ENCODE data around the gene USP6NL.
A peak's percentile ranks its signal among the peaks of the same experiment; 100 is the strongest.

Gene USP6NL

DNA sequence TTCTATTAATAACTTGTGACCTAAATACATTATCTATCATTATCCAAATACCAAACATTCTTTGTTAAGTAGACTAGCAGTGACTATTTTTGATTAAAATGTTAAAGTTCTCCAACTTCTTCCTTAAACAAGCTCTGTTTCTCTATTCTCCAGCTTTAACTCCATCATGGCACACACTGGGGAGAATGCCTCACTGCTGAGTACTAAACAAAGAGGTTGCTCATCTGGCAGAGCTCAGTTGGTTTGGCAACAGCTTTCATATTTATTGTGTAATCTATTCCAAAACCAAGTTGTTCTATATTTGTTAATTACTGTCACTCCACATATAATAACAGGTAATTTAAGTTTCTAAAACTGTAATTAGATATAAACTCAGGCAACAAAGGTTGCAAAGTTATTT, 89.6 kb downstream of the USP6NL start:
- Histone ChIP-seq H3K4me1 (no peaks in the 10 kb centered on the region), H3K36me3 (no peaks in the 10 kb centered on the region), H3K4me3 (ENCODE audit: low read depth, low read length) (no peak overlapping the region), H3K27me3 (no peaks in the 10 kb centered on the region), H3K9me3 (no peaks in the 10 kb centered on the region)
- TF ChIP-seq, protein P1, sequence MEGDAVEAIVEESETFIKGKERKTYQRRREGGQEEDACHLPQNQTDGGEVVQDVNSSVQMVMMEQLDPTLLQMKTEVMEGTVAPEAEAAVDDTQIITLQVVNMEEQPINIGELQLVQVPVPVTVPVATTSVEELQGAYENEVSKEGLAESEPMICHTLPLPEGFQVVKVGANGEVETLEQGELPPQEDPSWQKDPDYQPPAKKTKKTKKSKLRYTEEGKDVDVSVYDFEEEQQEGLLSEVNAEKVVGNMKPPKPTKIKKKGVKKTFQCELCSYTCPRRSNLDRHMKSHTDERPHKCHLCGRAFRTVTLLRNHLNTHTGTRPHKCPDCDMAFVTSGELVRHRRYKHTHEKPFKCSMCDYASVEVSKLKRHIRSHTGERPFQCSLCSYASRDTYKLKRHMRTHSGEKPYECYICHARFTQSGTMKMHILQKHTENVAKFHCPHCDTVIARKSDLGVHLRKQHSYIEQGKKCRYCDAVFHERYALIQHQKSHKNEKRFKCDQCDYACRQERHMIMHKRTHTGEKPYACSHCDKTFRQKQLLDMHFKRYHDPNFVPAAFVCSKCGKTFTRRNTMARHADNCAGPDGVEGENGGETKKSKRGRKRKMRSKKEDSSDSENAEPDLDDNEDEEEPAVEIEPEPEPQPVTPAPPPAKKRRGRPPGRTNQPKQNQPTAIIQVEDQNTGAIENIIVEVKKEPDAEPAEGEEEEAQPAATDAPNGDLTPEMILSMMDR (IDR thresholded peaks at IDR 0.05; ENCODE audit: low read depth, low read length) = no peak
- DNase-seq = no peak

DNA sequence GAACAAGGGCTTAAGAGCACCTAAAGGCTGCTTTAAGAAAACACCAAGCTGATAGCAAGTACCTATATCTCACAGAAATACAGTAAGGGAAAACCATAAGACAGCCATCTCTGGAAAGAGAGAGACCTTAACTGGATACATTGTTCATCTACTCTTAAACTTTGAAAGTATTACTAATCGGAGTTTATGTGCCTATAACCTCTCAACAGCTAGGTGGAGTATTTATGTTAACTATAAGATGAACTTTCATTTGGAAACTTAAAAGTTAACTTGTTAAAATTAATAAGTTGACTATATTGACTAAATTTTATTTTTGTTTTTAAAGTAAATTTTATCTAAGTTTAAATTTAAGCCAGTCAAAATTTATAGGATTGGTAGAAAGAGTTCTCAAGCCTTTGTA, 90.6 kb downstream of the USP6NL start:
- Histone ChIP-seq H3K4me1 (no peaks in the 10 kb centered on the region), H3K9me3 (no peaks in the 10 kb centered on the region), H3K36me3 (no peaks in the 10 kb centered on the region), H3K27me3 (no peaks in the 10 kb centered on the region), H3K4me3 (ENCODE audit: low read depth, low read length) (no peak overlapping the region)
- TF ChIP-seq, protein P1 (IDR thresholded peaks at IDR 0.05; ENCODE audit: low read depth, low read length) = no peak
- no peak for DNase-seq

DNA sequence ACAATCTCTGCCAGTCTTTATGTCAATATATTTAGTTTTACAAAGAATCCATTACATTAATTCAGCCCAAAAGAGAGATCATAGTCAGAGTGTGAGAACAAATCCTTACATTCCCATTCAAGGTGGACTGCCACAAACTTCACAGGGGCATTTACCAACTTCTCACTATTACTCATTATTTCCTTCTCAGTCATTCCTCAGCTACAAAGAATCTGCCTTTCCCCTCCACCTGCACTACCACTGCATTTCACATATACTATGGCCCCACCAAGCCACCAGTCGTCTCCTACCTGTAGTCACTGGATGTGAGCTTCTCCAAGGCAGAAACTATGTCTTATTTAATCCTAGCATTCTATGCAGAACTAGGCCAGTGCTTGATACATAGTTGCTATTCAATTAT, 94.3 kb downstream of the USP6NL start:
- no peaks in the 10 kb centered on the region for H3K4me1 ChIP-seq
- H3K27me3 ChIP-seq = no peaks in the 10 kb centered on the region
- TF ChIP-seq, protein P1 (IDR thresholded peaks at IDR 0.05; ENCODE audit: low read depth, low read length) = no peak
- no peak overlapping the region for H3K4me3 ChIP-seq (ENCODE audit: low read depth, low read length)
- no peak for DNase-seq
- no peaks in the 10 kb centered on the region for H3K9me3 ChIP-seq
- H3K36me3 ChIP-seq = no peaks in the 10 kb centered on the region

DNA sequence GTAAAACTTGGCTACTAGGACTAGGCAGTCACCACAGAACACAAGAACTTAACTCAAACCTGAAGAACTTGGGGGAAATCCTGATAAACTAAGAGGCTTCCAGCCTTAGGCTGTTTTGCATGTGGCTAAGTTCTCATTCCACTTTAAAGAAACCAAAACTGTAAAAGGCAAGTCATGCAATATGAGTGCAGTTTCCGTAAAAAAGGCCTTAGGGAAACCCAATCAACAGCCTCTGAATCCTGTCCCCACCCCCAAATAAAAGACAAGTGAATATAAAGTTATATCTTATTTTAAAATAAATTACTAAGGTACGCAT, 95.1 kb downstream of the USP6NL start:
- TF ChIP-seq, protein P1 (IDR thresholded peaks at IDR 0.05; ENCODE audit: low read depth, low read length) = no peak
- Histone ChIP-seq H3K4me3 (ENCODE audit: low read depth, low read length) (no peak overlapping the region), H3K36me3 (no peaks in the 10 kb centered on the region), H3K27me3 (no peaks in the 10 kb centered on the region), H3K9me3 (no peaks in the 10 kb centered on the region), H3K4me1 (no peaks in the 10 kb centered on the region)
- DNase-seq = no peak

DNA sequence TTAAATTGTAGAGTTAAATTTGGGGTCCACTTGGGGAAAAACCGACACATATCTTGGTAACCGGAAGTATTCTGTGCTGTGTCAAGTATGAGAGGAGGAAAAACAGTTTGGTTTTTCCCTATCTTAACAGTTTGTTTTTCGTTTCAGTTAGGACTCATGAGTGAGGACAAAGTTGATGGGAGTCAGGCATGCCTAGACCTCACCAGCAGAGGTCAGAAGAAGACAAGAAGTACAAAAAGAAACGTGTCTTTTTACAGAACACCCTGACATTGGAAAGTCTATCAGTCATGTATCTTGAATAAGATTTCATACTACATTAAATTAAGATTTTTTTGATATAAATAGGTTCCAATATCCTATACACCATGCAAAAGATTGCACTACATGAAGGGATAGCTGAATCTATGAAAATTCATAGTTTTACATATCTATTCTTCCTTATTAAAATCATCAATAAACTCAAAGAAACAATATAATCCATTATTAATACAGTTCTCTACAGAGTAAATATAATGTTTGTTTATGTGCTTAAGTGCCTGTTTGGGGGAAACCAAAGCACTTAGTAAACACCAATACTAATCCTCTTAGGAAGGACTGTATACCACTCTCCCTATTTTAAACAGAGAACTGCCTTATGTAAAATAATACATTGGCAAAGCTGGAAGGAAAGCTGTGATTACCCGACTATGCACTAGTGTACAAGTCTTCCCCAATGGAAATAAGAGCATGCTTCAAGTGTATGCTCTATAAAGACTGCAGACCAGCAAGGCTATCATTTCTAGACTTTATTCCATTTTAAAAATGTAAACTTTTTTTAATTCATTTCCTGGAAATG, 95.6 kb downstream of the USP6NL start:
- H3K4me1 ChIP-seq = no peaks in the 10 kb centered on the region
- no peaks in the 10 kb centered on the region for H3K9me3 ChIP-seq
- TF ChIP-seq, protein P1 (IDR thresholded peaks at IDR 0.05; ENCODE audit: low read depth, low read length) = peak; percentile 82
- no peaks in the 10 kb centered on the region for H3K36me3 ChIP-seq
- DNase-seq = peak; percentile 15
- H3K27me3 ChIP-seq = no peaks in the 10 kb centered on the region
- H3K4me3 ChIP-seq (ENCODE audit: low read depth, low read length) = no peak overlapping the region

DNA sequence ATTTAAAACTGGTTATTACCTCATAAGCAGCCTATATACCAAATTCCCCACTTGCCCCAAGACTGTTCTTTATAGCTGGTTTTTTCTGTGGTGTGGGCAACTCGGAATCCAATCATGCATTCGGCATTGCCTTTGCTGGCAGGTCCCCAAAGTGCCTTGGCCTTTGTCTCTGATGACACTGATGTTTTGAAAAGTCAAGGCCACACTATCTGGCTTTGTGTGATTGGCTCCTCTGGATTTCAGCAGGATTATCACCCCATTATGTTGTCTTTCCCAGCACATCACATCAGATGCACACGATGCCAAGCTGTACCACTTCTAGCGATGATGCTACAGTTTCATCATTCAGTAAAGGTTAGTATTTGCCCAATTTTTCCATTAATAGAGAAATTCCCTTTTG, 97.7 kb downstream of the USP6NL start:
- Histone ChIP-seq H3K4me1 (no peaks in the 10 kb centered on the region), H3K36me3 (no peaks in the 10 kb centered on the region), H3K27me3 (no peaks in the 10 kb centered on the region), H3K9me3 (no peaks in the 10 kb centered on the region), H3K4me3 (ENCODE audit: low read depth, low read length) (no peak overlapping the region)
- DNase-seq = no peak
- TF ChIP-seq, protein P1 (IDR thresholded peaks at IDR 0.05; ENCODE audit: low read depth, low read length) = no peak

Data from BE2C (cell line).